H1 (cell line): ENCODE results near the gene PAGE2B.

ENCODE experiments used
- BRCA1 ChIP-seq: IDR thresholded peaks from 2 replicates; pipeline ENCODE4 v1.6.1; 2012; ENCODE audit warnings: low read depth, low read length, improper control_type of control experiment
- CEBPB ChIP-seq: IDR thresholded peaks from 2 replicates; pipeline ENCODE4 v1.6.1; 2012; ENCODE audit warnings: low read depth, low read length
- EZH2 ChIP-seq: fragments of 200-600 bp; sonication (generic); IDR thresholded peaks from 2 replicates; pipeline ENCODE4 v1.7.1; 2012; ENCODE audit warnings: low read depth, mild to moderate bottlenecking, moderate library complexity, low read length, inconsistent platforms; ENCODE audit not compliant: severe bottlenecking
- KDM1A ChIP-seq: fragments of 200-600, 300-600 bp; sonication (generic); IDR thresholded peaks from 2 replicates; pipeline ENCODE4 v1.7.1; 2016; ENCODE audit warnings: mild to moderate bottlenecking, low read length, borderline replicate concordance
- MAFK ChIP-seq: IDR thresholded peaks from 2 replicates; pipeline ENCODE4 v1.6.1; 2012; ENCODE audit warnings: low read depth, mild to moderate bottlenecking, improper control_type of control experiment, low read length
- POLR2AphosphoS5 ChIP-seq: IDR thresholded peaks from 2 replicates; pipeline ENCODE4 v1.6.1; 2011; ENCODE audit warnings: low read depth, low read length
- RAD21 ChIP-seq, 2 experiments: IDR thresholded peaks in 1 of 2; conservative IDR thresholded peaks in 1 of 2; 2 replicates each; pipeline ENCODE4 v1.6.1; 2011; ENCODE audit warnings: low read depth in 2 of 2, low read length in 2 of 2, improper control_type of control experiment in 1 of 2, inconsistent platforms in 1 of 2, mild to moderate bottlenecking in 1 of 2, moderate library complexity in 1 of 2
- SAP30 ChIP-seq: fragments of 300-600 bp; sonication (generic); IDR thresholded peaks from 2 replicates; pipeline ENCODE4 v1.7.1; 2012; ENCODE audit warnings: low read length, moderate library complexity, mild to moderate bottlenecking, inconsistent platforms; ENCODE audit not compliant: insufficient read depth, insufficient replicate concordance
- SIN3A ChIP-seq, 2 experiments: IDR thresholded peaks in 1 of 2; conservative IDR thresholded peaks in 1 of 2; 2 replicates each; pipeline ENCODE4 v1.6.1; 2011 to 2012; ENCODE audit warnings: low read length in 2 of 2, improper control_type of control experiment in 1 of 2, low read depth in 1 of 2, mild to moderate bottlenecking in 1 of 2
- SP1 ChIP-seq: IDR thresholded peaks from 2 replicates; pipeline ENCODE4 v1.6.1; 2011; ENCODE audit warnings: low read depth, low read length
- SP2 ChIP-seq: IDR thresholded peaks from 2 replicates; pipeline ENCODE4 v1.6.1; 2012; ENCODE audit warnings: mild to moderate bottlenecking, low read length, inconsistent platforms
- TEAD4 ChIP-seq: IDR thresholded peaks from 2 replicates; pipeline ENCODE4 v1.6.1; 2012; ENCODE audit warnings: low read depth, low read length, inconsistent platforms, mixed read lengths
- TF ChIP-seq, protein P1 (sequence below), 3 experiments: IDR thresholded peaks; 1 replicate in 2 of 3; 2 replicates in 1 of 3; pipeline versions ENCODE4 v1.5.1 to v1.6.1; 2011; ENCODE audit warnings: low read length in 3 of 3, mild to moderate bottlenecking in 3 of 3, inconsistent platforms in 2 of 3, low read depth in 1 of 3, moderate library complexity in 1 of 3; ENCODE audit not compliant: insufficient read depth in 1 of 3; ENCODE audit errors: control extremely low read depth in 1 of 3
- TF ChIP-seq, protein P2 (sequence below): IDR thresholded peaks from 2 replicates; pipeline ENCODE4 v1.6.1; 2012; ENCODE audit warnings: low read length, inconsistent platforms

DNA sequence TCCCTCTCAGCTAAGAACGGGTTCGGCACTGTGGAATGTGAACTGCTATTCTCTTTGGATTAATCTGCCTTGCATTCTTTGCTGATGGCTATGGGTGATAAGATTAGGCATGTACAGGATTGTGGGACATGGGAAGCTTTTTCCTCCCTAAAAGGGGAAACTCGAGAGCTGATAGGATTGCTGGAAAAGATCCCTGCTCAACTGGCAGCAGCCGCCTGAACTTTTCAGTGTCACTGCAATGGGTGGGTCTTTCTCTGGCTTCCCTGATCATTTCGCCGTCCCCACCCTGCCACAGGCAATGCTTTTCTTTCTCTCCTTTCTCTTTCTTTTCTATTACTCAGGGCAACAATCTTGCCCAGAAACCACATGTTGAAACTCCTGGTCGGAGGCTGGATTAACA lies 34.5 kb downstream of the PAGE2B start:
- TF ChIP-seq SP2 = no peak
- TF ChIP-seq, protein P1, sequence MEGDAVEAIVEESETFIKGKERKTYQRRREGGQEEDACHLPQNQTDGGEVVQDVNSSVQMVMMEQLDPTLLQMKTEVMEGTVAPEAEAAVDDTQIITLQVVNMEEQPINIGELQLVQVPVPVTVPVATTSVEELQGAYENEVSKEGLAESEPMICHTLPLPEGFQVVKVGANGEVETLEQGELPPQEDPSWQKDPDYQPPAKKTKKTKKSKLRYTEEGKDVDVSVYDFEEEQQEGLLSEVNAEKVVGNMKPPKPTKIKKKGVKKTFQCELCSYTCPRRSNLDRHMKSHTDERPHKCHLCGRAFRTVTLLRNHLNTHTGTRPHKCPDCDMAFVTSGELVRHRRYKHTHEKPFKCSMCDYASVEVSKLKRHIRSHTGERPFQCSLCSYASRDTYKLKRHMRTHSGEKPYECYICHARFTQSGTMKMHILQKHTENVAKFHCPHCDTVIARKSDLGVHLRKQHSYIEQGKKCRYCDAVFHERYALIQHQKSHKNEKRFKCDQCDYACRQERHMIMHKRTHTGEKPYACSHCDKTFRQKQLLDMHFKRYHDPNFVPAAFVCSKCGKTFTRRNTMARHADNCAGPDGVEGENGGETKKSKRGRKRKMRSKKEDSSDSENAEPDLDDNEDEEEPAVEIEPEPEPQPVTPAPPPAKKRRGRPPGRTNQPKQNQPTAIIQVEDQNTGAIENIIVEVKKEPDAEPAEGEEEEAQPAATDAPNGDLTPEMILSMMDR (IDR thresholded peaks at IDR 0.05; ENCODE audit: control extremely low read depth in 1 of 3, insufficient read depth in 1 of 3, low read depth in 1 of 3, low read length in 3 of 3) = no peak
- no peak for TF ChIP-seq CEBPB
- TF ChIP-seq SAP30 = no peak
- TF ChIP-seq POLR2AphosphoS5 = no peak
- no peak for TF ChIP-seq EZH2
- no peak for TF ChIP-seq TEAD4
- no peak for TF ChIP-seq SP1
- no peak for TF ChIP-seq MAFK
- TF ChIP-seq BRCA1 = no peak
- TF ChIP-seq KDM1A = no peak
- TF ChIP-seq, protein P2, sequence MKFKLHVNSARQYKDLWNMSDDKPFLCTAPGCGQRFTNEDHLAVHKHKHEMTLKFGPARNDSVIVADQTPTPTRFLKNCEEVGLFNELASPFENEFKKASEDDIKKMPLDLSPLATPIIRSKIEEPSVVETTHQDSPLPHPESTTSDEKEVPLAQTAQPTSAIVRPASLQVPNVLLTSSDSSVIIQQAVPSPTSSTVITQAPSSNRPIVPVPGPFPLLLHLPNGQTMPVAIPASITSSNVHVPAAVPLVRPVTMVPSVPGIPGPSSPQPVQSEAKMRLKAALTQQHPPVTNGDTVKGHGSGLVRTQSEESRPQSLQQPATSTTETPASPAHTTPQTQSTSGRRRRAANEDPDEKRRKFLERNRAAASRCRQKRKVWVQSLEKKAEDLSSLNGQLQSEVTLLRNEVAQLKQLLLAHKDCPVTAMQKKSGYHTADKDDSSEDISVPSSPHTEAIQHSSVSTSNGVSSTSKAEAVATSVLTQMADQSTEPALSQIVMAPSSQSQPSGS = no peak
- TF ChIP-seq RAD21 (IDR thresholded peaks at IDR 0.05 in 1 of 2, conservative IDR thresholded peaks at IDR 0.05 in 1 of 2; ENCODE audit: low read depth in 2 of 2, low read length in 2 of 2) = no peak
- no peak for TF ChIP-seq SIN3A (conservative IDR thresholded peaks at IDR 0.05 in 1 of 2, IDR thresholded peaks at IDR 0.05 in 1 of 2; ENCODE audit: low read depth in 1 of 2, low read length in 2 of 2)
